HepG2 (cell line): ENCODE results near the gene NMNAT1. TPM values are rescaled to one million over a fixed set of nuclear protein-coding genes. Genes with fewer than 3 reads are reported as not detected.

Experiments
- ATAC-seq: fragments of 200-7000 bp; cut with Tn5 transposase; 3 replicates; pipeline ENCODE4 v1.9.1; 2020; ENCODE audit warnings: mild to moderate bottlenecking, moderate library complexity
- BruUV-seq: library from RNA; stranded (reverse); fragments of 400-500 nt; replicated peaks from 2 replicates; lab custom pipeline; 2021; lab: Mats Ljungman, UMichigan
- CTCF ChIA-PET: fragments of 300-600 bp; formaldehyde crosslinking; extraction: SDS; loops from one replicate; lab custom pipeline; 2021; ENCODE audit warnings: low total read pairs, inconsistent platforms, low intra/inter-chr PET ratio; lab: Yijun Ruan, JAX
- POLR2A ChIA-PET: fragments of 350-600 bp; sonication (Branson Sonifier 250); formaldehyde crosslinking; loops from one replicate; lab custom pipeline; 2020; ENCODE audit warnings: antibody characterized with exemption, inconsistent platforms; lab: Yijun Ruan, JAX
- DNase-seq: peaks from one replicate; pipeline ENCODE4 v3.0.0-alpha.2; 2015; ENCODE audit warnings: low spot score
- FAIRE-seq: peaks from 3 replicates; lab custom pipeline; 2011; peaks lifted over from hg19 to GRCh38; lab: Jason Lieb, UNC
- H2AFZ ChIP-seq: one replicate; pipeline ENCODE4 v1.6.1; 2011; ENCODE audit warnings: low read length, inconsistent platforms
- H3K27ac ChIP-seq: fragments of 300-600 bp; 3 replicates; pipeline ENCODE4 v1.8.0; 2011; ENCODE audit warnings: mixed run types, mild to moderate bottlenecking, mixed read lengths, low read length, inconsistent platforms; ENCODE audit not compliant: insufficient read depth; ENCODE audit errors: extremely low read length
- H3K27me3 ChIP-seq, 2 experiments: fragments of 200-600 bp in 1 of 2; 2 replicates in 1 of 2; 3 replicates in 1 of 2; pipeline versions ENCODE4 v1.6.0 to v1.8.0; 2011; ENCODE audit warnings: low read length in 2 of 2, mild to moderate bottlenecking in 2 of 2, moderate library complexity in 2 of 2, inconsistent platforms in 1 of 2; ENCODE audit not compliant: insufficient read depth in 2 of 2, control insufficient read depth in 1 of 2
- H3K36me3 ChIP-seq, 2 experiments: fragments of 200-600 bp in 1 of 2; replicated peaks in 1 of 2; 2 replicates in 1 of 2; 3 replicates in 1 of 2; pipeline versions ENCODE4 v1.5.1 to v1.8.0; 2011; ENCODE audit warnings: low read length in 2 of 2, inconsistent platforms in 1 of 2; ENCODE audit not compliant: insufficient read depth in 2 of 2, control insufficient read depth in 1 of 2
- H3K4me1 ChIP-seq: 2 replicates; pipeline ENCODE4 v1.5.1; 2012; ENCODE audit warnings: low read length, inconsistent platforms; ENCODE audit not compliant: insufficient read depth
- H3K4me2 ChIP-seq: 2 replicates; pipeline ENCODE4 v1.6.0; 2011; ENCODE audit warnings: low read depth, low read length, inconsistent platforms
- H3K4me3 ChIP-seq, 3 experiments: fragments of 200-600 bp in 1 of 3; sonication (generic), shearing (Covaris generic) in 1 of 3; replicated peaks in 1 of 3; 2 replicates each; pipeline ENCODE4 v1.5.1; 2011 to 2016; ENCODE audit warnings: low read length in 3 of 3, inconsistent platforms in 2 of 3, low read depth in 2 of 3, mild to moderate bottlenecking in 2 of 3, control low read depth in 1 of 3, mixed read lengths in 1 of 3; ENCODE audit not compliant: insufficient read depth in 1 of 3
- H3K79me2 ChIP-seq: one replicate; pipeline ENCODE4 v1.6.1; 2011; ENCODE audit warnings: low read length, inconsistent platforms; ENCODE audit not compliant: insufficient read depth
- H3K9ac ChIP-seq: 2 replicates; pipeline ENCODE4 v1.6.0; 2011; ENCODE audit warnings: mild to moderate bottlenecking, low read depth, low read length, inconsistent platforms; ENCODE audit not compliant: insufficient read depth
- H3K9me3 ChIP-seq: 2 replicates; pipeline ENCODE4 v1.5.1; 2012; ENCODE audit warnings: mild to moderate bottlenecking, low read length
- H4K20me1 ChIP-seq: 2 replicates; pipeline ENCODE4 v1.6.0; 2011; ENCODE audit warnings: inconsistent platforms, mild to moderate bottlenecking, low read length, moderate library complexity; ENCODE audit not compliant: insufficient read depth
- ARID2 ChIP-seq: sonication (generic); formaldehyde crosslinking; IDR thresholded peaks from 2 replicates; pipeline ENCODE4 v1.8.1; 2022; ENCODE audit warnings: mild to moderate bottlenecking, missing genetic modification reagents, borderline replicate concordance
- EEA1 ChIP-seq: sonication (generic); formaldehyde crosslinking; IDR thresholded peaks from 2 replicates; pipeline ENCODE4 v1.5.1; 2020; ENCODE audit warnings: mild to moderate bottlenecking, missing genetic modification reagents, borderline replicate concordance
- FOXK1 ChIP-seq: sonication (generic); formaldehyde crosslinking; IDR thresholded peaks from 2 replicates; pipeline ENCODE4 v1.4.0; 2020; ENCODE audit warnings: low read depth, missing genetic modification reagents, borderline replicate concordance
- NFE2L2 ChIP-seq: fragments of 150-350 bp; IDR thresholded peaks from 2 replicates; pipeline ENCODE4 v1.6.1; 2014; ENCODE audit warnings: low read length
- SP140L ChIP-seq: sonication (generic); formaldehyde crosslinking; IDR thresholded peaks from 2 replicates; pipeline ENCODE4 v1.4.0; 2020; ENCODE audit warnings: missing genetic modification reagents, borderline replicate concordance
- SP2 ChIP-seq: sonication (generic); formaldehyde crosslinking; IDR thresholded peaks from 2 replicates; pipeline ENCODE4 v1.5.1; 2020; ENCODE audit warnings: mild to moderate bottlenecking, missing genetic modification reagents
- ZFAT ChIP-seq: sonication (generic); formaldehyde crosslinking; conservative IDR thresholded peaks from 2 replicates; pipeline ENCODE4 v1.8.1; 2023; ENCODE audit warnings: missing genetic modification reagents, inconsistent platforms
- ZMAT3 ChIP-seq: sonication (generic); formaldehyde crosslinking; conservative IDR thresholded peaks from 2 replicates; pipeline ENCODE4 v1.7.0; 2021; ENCODE audit warnings: missing genetic modification reagents
- ZNF703 ChIP-seq: sonication (generic); formaldehyde crosslinking; IDR thresholded peaks from 2 replicates; pipeline ENCODE4 v1.5.1; 2020; ENCODE audit warnings: missing genetic modification reagents, mild to moderate bottlenecking, moderate library complexity, borderline replicate concordance
- ZNF766 ChIP-seq: sonication (generic); formaldehyde crosslinking; IDR thresholded peaks from 2 replicates; pipeline ENCODE4 v1.5.0; 2020; ENCODE audit warnings: missing genetic modification reagents, borderline replicate concordance
- WGBS: methylation state at CpG from one replicate; pipeline ENCODE4 v1.1.6; 2017; ENCODE audit warnings: low lambda C conversion rate; 5-methylcytosine and 5-hydroxymethylcytosine counted together
- in situ Hi-C: cut with HindIII; loops from 2 replicates; pipeline ENCODE4 v1.10.0; 2017; ENCODE audit warnings: low pct_unique_long_range_greater_than_20kb; ENCODE audit not compliant: extremely low pct_ligation_motif_present
- intact Hi-C: fragments of 100-400 bp; cut with micrococcal nuclease; formaldehyde crosslinking; loops from one replicate; pipeline ENCODE4 v1.10.0; 2022; ENCODE audit not compliant: unreplicated experiment
- polyA plus RNA-seq, 8 experiments: library from polyadenylated mRNA; depleted of rRNA in 3 of 8; stranded (reverse) in 7 of 8; unstranded in 1 of 8; fragments of >200 nt; fragmentation: Illumina TruSeq in 4 of 8; extraction: Trizol in 4 of 8; gene quantifications; 2 replicates each; pipeline versions ENCODE4 v1.2.1 to v1.2.3, GENCODE V29; 2011 to 2016; ENCODE audit warnings: low read depth in 4 of 8, missing spikeins in 1 of 8, mixed read lengths in 1 of 8; ENCODE audit not compliant: insufficient read depth in 1 of 8
- total RNA-seq, 5 experiments: library from RNA; depleted of rRNA; stranded (reverse); fragments of >200 nt; fragmentation: Illumina TruSeq; extraction: Trizol; gene quantifications; 2 replicates each; pipeline ENCODE4 v1.2.3, GENCODE V29; 2016; ENCODE audit warnings: low read depth in 1 of 5
- TF ChIP-seq, protein P1 (sequence below): sonication (generic); formaldehyde crosslinking; IDR thresholded peaks from 2 replicates; pipeline ENCODE4 v1.4.0; 2020; ENCODE audit warnings: mild to moderate bottlenecking, missing genetic modification reagents
- TF ChIP-seq, protein P2 (sequence below): sonication (generic); formaldehyde crosslinking; IDR thresholded peaks from 2 replicates; pipeline ENCODE4 v1.4.0; 2020; ENCODE audit warnings: mild to moderate bottlenecking, low read depth, missing genetic modification reagents

NMNAT1 gene
- total and polyA plus RNA-seq, 2 of the 13 experiments (the other 11 are each of a cell fraction or from before 2014, with no cell fraction given), result 5.6 to 12.2 TPM

DNA sequence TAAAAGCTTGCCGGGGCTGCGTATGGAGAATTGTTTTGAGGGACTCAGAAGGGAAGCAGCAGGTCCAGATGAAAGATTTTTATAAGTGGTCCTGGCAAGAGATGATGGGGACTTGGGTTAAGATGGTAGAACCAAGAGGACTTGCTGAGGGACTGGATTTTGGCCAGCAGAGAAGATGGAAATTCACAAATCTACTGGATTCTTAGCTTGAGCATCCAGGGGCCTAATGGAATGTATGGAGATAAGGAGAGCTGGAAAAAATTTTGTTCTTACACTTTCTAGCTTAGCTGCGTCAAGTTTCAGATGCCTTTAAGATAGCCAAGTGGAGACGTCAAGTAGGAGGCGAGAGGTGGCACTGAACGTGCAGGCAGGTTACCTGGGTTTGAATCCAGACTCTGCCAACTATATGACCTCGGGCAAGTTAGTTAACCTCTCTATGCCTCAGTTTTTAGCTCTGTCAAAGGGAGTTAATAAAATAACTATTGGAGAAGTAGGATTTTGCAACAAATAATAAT is 50.3 kb downstream of the NMNAT1 start:
- no peak overlapping the region for H3K4me3 ChIP-seq
- no TSS peak for BruUV-seq
- ATAC-seq, result no peak
- WGBS, result 71% methylated on average over 7 of the region's 7 CpGs
- FAIRE-seq, result no peak
- intact Hi-C loops, result no loop called here
- H3K36me3 ChIP-seq, result no peaks in the 10 kb centered on the region
- in situ Hi-C loops, result no loop called here
- no peak overlapping the region for H3K4me2 ChIP-seq
- no peak overlapping the region for H3K9ac ChIP-seq
- ChIA-PET POLR2A (no interaction called here), CTCF (no interaction called here)
- no peaks in the 10 kb centered on the region for H4K20me1 ChIP-seq
- H3K79me2 ChIP-seq, result no peaks in the 10 kb centered on the region
- no peaks in the 10 kb centered on the region for H3K9me3 ChIP-seq
- peaks cover 3 to 17% of the 10 kb centered on the region in 2 experiments; a peak in 4 of 5 replicates for H3K27me3 ChIP-seq
- H3K4me1 ChIP-seq, result peaks cover 7% of the 10 kb centered on the region
- TF ChIP-seq FOXK1 (CRISPR knock-in tag) (no peak), ZNF766 (CRISPR knock-in tag) (no peak), SP2 (CRISPR knock-in tag) (no peak), SP140L (CRISPR knock-in tag) (no peak), NFE2L2 (no peak), ZMAT3 (no peak), ZFAT (CRISPR knock-in tag) (no peak), ARID2 (CRISPR knock-in tag) (no peak), ZNF703 (CRISPR knock-in tag) (no peak), EEA1 (CRISPR knock-in tag) (no peak)
- TF ChIP-seq, protein P1, sequence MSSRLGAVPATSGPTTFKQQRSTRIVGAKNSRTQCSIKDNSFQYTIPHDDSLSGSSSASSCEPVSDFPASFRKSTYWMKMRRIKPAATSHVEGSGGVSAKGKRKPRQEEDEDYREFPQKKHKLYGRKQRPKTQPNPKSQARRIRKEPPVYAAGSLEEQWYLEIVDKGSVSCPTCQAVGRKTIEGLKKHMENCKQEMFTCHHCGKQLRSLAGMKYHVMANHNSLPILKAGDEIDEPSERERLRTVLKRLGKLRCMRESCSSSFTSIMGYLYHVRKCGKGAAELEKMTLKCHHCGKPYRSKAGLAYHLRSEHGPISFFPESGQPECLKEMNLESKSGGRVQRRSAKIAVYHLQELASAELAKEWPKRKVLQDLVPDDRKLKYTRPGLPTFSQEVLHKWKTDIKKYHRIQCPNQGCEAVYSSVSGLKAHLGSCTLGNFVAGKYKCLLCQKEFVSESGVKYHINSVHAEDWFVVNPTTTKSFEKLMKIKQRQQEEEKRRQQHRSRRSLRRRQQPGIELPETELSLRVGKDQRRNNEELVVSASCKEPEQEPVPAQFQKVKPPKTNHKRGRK (CRISPR knock-in tag), result no peak
- TF ChIP-seq, protein P2, sequence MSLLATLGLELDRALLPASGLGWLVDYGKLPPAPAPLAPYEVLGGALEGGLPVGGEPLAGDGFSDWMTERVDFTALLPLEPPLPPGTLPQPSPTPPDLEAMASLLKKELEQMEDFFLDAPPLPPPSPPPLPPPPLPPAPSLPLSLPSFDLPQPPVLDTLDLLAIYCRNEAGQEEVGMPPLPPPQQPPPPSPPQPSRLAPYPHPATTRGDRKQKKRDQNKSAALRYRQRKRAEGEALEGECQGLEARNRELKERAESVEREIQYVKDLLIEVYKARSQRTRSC (CRISPR knock-in tag), result no peak
- no peak overlapping the region for H2AFZ ChIP-seq
- no peak overlapping the region for H3K27ac ChIP-seq
- DNase-seq, result no peak
